ENCODE results near the gene CD101.

- no peak for TF ChIP-seq POLR2A (IDR thresholded peaks at IDR 0.05; ENCODE audit: low read length)
- no peak for TF ChIP-seq GATA1 (IDR thresholded peaks at IDR 0.05; ENCODE audit: low read depth, low read length)
These were observed 68.6 kb downstream of the CD101 start for GRCh38 chr1:117070124-117070523.
